GM15510 (cell line): ENCODE results near the gene DRC7.

ENCODE experiments used
- POLR2A ChIP-seq: IDR thresholded peaks from 3 replicates; pipeline ENCODE4 v1.6.1; 2011; ENCODE audit warnings: borderline replicate concordance; ENCODE audit not compliant: insufficient read length; ENCODE audit errors: extremely low read depth

The DRC7 gene

DNA sequence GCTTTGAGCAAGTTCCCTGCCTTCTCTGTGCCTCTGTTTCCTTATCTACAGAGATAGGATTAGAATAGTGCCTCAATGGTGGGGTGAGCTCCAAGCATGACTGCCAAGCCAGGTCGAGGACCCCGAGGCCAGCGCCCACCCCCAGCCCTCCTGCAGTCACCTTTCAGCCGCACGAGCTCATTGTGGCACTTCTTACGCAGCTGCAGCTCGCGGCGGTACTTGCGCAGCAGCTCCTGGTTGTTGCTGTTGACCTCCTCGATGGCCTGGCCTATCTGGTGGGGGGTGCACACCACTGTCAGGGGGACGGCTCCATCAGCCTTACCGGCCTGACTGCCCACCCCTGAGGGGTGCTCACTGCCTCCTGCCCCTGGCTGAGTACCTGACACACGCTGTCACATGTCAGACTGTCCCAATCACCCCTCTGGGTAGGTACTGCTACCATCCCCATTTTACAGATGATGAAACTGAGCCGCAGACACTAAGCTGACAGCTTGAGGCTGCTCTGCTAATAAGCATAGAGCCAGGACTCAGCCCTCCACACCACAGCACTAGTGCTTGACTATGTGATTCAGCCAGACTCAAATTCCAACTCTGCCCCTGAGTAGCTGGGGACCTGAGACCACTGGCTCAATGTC is 72.2 kb downstream of the DRC7 start:
- TF ChIP-seq POLR2A, result no peak

DNA sequence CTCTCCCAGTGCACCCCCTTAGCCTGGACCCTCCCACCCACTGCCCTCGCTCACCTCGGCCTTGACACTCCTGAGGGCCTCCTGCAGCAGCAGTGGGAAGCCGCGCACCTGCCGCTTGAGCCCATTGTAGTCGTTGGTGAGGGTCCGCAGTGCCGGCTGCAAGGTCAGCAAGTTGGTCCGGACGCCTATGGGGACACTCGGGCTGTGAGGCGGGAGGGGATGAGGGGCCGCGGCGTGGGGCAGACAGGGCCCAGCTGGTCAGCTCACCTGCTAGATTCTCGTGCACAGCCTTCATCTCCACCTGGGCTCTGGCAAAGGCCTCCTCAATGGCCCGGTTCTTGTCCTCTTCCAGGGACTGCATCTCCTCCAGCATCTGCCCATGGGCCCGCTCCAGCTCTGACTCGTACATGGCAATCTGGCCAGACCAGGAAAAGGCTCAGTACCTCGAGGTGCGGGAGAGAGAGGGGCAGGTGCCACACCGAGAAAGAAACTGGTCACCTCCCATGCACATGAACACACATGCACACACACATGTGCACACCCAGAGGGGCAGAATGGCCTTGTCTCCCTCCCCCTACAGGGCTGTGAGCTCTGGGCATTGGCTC is 75.0 kb downstream of the DRC7 start:
- TF ChIP-seq POLR2A, result no peak

DNA sequence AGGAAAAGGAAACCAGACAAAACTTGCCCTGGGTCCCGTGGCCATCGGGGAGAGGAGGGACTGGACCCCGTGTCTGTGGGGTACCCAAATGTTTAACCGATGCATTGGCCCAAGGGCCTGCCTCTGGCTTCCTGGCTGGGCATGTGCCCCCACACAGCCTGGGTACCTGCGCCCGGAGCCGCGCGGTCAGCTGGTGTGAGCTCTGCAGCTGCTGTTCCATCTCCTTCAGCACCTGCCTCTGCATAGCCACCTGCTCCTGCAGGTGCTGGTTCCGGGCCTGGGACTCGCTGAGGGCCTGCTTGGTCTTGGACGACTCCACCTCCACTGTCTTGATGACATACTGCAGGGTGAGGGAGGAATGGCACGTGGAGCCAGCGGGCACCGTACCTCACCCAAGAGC is 75.8 kb downstream of the DRC7 start:
- no peak for TF ChIP-seq POLR2A

DNA sequence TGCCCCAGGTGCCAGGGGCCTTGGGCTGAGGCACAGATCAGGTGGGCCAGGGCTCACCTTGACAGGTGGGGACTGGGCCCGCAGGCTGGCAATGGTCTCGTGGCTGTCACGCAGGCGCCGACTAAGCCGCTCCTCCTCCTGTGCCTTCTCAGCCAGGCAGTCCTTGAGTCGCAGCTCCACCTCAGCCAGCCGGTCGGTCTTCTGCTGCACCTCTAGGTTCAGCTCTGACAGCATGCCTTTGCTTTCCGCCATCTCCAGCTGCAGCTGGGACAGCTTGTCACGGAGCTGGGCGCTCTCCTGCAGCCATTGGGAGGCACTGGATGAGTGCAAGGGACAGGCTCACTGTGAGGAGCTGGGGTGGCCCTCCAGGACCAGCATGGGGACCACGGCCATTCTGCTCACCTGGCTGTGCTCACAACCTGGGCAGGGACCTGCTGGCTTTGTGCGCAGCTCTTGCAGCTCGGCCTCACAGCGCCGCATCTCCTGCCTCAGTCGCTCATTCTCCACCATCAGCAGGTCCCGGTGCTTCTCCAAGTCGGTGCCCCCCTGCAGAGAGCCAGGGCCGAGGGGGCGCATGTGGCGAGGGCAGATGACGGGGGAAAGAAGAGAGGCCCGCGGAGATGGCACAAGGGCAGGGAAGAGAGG is 76.7 kb downstream of the DRC7 start:
- no peak for TF ChIP-seq POLR2A

DNA sequence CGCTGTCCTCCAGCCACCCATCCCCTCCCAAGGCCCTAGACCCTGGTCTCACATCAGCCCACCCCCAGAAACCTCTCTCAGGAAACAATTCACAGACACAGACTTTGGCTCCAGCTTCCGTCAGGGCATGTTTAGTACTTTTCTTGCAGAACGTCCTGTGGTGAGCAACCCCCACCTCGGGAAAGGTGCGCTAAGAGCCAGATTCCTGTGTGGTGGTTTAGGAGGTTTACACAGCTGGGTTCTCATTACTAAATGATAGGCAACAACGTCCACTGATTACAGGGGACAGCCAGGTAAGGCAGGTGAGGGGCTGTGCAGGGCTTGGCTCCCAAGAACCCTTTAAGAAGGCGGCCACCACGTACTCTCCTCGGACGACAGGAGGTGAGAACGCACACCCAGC is 78.4 kb downstream of the DRC7 start:
- TF ChIP-seq POLR2A, result no peak

DNA sequence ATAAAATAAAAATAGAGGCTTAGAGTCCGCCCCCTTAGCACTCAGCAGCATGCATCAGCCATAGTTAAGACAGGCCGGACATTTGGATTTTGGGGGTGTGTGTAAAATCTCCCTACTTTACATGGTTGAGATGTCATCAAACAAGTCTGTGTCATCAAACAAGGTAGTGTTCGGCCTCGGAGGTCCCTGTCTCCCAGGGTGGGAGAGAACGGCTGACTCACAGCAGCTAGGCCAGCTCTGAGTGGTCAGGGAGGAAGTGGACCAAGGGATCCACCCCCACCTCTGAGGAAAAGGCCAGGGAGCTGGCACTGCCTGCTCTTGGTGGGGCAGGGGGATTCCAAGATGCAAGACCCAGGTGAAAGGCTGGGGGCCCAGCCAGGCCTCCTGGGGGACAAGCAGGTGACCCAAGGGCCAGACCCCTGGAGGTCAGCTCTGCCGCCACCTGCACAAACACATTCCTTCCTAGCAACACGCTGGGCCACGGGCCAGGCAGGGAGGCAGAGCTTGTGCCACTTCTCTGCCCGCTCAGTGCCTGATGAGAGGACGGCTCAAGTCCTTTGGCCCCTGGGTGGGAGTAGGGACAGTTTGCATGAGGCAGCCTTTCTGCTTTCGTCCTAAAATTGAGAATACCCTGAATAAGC is 79.2 kb downstream of the DRC7 start:
- TF ChIP-seq POLR2A, result no peak

DNA sequence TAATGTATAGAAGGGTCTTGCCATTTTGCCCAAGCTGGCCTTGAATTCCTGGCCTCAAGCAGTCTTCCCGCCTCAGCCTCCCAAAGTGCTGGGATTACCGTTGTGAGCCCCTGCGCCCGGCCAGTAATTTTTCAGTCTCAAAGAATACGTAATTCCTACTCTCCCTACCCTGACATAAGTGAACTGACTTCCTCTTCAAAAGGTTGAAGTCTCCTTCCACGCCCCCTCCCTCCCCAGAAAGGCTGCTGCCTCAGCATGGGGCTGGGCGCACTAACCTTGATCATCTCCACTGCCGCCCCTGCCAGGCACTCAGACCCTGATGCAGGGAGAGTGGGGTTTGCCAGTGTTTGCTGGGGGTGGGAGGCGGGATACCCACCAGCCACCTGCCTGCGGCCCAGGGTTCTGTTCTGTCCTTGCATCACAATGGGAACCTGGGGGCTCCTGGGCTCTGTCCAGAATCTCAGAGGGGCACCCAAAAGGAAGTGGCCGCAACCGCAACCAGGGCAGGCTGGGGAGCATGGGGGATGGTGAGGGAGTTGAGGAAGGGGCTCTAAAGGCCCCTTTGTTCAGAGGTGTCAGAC is 80.2 kb downstream of the DRC7 start:
- TF ChIP-seq POLR2A, result no peak

DNA sequence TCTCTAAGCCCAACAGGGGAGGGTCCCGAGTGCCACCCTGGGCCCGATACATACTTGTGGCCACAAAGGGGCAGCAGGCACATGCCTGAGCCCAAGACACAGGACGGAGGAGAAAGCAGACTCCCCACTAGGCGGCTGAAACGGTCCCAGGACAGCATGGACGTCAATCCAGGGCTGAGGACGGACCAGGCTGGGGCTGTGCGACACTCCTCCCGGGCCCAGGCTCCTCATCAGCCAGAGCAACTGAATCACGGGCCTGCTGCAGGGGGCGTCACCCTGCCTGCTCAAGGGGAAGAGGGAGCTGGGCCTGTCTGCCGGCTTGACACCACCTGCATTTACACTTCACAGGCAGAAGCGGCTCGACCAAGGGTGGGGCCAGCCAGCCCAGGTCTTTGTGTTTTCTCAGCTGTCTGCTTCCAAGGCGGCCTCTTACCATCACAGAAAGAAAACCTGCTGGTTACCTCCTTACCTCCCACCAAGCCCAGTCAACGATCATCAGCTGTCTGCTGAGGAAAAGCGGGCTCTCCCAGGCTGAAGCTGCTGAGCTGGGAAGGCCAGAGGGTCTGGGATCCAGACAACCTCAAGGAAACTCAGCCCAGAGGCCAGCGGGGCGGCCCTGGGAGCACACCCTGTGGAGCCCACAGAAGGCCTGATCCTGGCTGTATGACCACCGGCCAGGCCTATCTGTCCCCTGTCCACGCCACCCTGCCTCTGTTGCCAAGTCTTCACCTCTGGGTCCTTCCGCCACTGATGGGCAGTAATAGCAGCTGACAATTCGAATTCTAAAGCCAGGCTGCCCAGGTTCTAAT is 81.3 kb downstream of the DRC7 start:
- no peak for TF ChIP-seq POLR2A

DNA sequence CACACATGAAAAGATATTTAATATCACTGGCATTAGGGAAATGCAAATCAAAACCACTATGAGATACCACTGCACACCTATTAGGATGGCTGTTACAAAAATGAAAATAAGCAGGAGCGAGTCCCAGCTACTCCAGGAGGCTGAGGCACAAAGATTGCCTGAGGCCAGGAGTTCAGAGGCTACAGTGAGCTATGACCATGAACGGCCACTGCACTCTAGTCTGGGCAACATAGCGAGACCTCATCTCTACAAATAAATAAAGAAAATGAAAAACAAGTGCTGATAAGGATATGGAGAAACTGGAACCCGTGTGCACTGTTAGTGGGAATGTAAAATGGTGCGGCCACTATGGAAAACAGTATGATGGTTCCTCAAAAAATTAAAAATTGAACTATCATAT is 84.1 kb downstream of the DRC7 start:
- TF ChIP-seq POLR2A, result no peak

DNA sequence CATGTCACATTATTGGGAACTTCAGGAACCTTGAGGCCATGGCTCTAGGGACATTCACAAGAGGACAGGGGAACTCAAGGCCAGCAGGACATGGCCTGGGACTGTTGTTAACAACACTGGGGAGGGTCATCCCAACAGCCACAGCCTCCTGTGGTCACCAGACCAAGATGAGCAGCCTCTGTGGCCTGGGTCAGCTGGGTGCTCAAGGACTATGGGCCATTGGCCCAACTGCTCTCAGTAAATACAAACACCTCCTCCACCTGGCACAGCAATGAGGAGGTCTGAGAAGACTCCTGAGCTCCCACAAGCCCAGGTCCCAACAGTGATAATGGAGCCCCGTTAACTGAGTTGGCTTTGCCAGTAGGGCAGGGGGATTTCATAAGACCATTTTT is 86.7 kb downstream of the DRC7 start:
- TF ChIP-seq POLR2A, result no peak
